ENCODE results near the gene CRTC1.
"Not testable (repeated sequence)": the region's sequence is repeated elsewhere in the genome, so short reads cannot be mapped to it uniquely, and the experiment has no call there.

CRTC1 gene

DNA sequence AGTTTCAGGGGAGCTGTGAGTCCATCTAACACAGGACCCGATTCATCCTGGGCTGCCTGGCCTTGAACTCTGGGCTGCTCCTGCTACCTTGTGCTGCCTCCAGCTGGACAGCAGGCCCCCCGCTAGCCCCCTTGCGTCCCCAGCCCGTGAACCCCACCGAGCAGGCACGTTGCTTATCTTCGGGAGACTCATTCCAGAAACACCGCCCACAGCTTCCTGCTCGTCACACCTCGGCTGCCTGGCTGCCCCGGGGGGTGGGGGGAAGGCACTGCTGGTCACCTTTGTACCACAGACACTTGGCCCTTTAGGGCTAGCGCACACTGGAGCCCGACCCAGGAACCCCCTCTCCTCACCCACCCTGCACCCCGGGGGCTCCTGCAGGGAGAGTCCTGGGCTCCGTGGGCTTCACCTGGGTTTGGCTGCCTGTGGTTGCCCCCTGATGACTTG lies 48.1 kb downstream of the CRTC1 start:
- DNase-seq, result no peak

GRCh38 chr19:18733196-18733647 lies 49.7 kb downstream of the CRTC1 start:
- DNase-seq, result no peak

DNA sequence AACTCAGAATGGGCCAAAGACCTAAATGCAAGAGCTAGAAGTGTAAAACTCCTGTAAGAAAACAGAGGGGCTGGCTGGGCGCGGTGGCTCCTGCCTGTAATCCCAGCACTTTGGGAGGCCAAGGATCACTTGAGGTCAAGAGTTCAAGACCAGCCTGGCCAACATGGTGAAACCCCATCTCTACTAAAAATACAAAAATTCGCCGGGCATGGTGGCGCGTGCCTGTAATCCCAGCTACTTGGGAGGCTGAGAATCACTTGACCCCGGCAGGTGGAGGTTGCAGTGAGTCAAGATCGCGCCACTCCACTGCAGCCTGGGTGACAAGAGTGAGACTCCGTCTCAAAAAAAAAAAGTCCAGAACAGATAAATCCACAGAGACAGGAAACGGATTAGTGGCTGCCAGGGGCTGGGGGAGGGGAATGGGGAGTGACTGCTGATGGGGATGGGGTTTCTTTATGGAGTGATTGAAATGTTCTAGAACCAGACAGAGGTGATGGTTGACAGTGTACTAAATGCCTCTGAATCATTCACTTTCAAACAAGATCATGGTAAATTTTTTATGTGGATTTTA lies 50.4 kb downstream of the CRTC1 start:
- not testable (repeated sequence) for DNase-seq

- DNase-seq, result no peak
These were observed 51.8 kb downstream of the CRTC1 start for GRCh38 chr19:18735324-18735723.

GRCh38 chr19:18735752-18736151 lies 52.3 kb downstream of the CRTC1 start:
- DNase-seq, result no peak

GRCh38 chr19:18736415-18737336 lies 53.2 kb downstream of the CRTC1 start:
- DNase-seq, result no peak

DNA sequence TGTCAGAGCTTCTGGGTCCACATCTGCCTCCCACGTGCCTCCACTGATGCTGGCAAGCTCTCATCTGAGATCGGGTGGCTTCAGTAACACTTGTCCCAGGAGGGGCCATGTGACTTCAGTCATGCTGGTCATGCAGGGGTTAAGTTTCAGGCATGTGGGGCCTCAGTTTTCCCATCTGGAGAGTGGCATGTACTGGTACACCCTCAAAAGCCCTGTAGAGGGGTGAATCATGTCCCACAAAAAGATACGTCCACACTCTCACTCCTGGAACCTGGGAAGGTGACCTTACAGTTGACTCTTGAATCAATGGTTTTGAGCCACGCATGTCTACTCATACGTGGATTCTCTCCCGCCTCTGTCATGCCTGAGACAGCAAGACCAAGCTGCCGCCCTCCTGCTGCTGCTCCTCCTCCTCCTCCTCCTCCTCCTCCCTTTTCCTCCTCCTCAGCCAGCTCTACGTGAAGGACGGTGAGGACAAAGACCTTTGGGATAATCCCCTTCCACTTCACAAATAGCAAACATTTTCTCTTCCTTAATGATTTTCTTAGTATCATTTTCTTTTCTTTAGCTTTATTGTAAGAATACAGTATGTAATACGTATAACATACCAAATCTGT lies 54.0 kb downstream of the CRTC1 start:
- no peak for DNase-seq

GRCh38 chr19:18737954-18738351 lies 54.5 kb downstream of the CRTC1 start:
- no peak for DNase-seq

DNA sequence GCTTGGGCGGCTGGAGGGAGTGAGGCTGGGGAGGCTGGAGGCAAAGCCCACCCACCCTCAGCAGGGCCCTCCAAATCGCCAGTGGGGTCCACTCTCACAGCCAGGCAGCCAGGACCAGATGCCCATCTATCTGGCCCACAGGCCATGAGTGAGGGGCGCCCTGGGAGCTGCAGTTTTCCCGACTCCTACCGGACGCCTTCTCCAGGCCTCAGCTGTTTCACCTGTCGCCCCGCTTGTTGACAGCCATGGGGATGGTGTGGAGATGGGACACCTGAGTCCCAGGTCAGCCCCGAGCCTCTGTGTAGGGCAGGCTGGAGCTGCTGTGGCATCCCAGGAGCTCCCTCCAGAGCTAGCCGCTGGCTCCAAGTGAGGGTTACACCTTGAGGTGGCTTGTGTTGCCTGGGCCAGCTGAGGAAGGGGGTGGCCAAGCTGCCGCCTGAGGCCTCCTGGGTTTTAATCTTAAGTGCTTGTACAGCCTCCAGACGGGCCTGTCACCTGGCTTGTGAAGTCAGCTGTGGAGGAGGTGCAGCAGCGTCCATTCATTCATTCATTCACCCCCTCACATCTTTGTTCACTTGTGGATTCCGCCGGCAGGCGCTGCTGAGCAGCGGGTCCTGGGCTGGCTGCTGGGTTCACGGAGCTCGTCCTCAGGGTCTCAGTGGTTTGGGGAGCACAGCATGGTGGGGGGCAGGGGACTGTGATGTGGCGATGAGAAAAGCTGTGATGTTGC lies 55.6 kb downstream of the CRTC1 start:
- no peak for DNase-seq

GRCh38 chr19:18741124-18742121 lies 57.9 kb downstream of the CRTC1 start:
- no peak for DNase-seq

GRCh38 chr19:18742324-18742723 lies 58.8 kb downstream of the CRTC1 start:
- no peak for DNase-seq

DNA sequence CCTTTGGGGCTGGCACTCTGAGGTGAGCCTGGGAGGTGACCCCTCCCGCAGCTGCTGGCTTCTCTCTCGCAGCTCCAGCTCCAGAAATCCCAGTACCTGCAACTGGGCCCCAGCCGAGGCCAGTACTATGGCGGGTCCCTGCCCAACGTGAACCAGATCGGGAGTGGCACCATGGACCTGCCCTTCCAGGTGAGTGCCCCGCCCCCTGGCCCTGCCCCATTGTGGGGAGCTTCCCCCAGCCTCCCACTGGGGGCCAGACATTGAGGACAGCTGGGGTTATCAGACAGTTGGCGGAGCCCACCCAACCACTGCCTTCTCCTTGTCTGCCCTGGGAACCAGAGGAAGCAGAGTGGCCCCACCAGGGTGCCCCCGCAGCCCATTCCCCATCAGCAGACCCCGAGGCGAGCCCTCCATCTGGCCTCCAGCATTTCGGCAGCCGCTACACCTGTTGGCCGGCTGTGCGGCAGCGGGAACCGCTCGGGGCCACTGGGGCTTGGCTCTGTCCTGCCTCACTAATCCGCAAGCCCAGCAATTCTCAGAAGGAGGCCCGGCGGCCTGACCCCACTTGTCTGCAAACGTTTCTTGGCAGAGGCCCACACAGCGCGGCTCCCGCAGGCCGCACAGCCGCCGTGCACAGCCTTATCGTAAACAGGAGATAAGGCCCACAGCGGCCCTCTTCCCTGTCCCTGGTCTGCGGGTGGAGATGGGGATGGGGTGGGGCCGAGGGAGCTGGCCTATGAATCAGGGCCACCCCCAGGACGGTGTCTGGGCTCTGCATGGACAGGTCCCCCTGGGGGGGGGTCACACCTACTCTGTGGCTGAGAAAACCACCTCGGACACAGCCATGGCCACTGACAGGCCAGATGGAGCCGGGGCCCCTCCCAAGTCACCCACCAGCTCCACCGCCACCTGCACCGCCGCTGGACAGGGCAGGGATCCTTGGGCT lies 59.6 kb downstream of the CRTC1 start:
- DNase-seq, result no peak

GRCh38 chr19:18743784-18744418 lies 60.4 kb downstream of the CRTC1 start:
- no peak for DNase-seq

DNA sequence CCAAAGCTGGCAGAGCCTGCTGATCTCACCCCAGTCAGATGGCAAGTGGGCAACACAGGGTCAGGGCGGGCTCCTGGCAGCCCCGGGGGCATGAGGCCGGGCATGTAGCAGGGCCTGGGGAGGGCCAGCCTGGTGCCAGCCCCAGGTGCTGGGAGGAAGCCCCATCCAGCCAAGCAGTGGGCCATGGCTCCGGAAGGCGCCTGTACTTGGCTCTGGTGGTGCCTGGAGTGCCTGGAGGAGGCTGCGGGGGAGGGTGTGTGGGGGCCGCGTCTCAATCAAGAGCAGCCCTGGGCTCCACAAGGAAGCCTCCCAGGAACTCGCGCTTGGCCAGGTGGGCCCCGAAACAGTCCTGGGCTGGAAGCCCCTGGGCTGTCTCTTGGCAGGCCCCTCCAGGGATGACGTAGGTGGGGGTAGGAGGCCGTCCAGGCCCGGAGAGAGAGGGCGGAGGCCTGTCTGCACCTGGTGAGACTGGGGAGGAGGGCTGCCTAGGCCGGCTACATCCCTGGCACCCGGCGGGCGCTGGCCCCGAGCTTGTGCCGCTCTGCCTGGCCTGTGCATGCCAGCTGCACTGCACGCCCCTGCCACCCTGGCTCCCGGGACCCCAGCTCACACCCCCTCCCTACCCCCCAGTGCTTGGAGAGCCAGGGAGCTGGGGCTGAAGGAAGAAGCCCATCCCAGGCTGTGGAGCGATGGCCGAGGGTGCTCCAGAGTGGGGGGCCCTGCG lies 61.7 kb downstream of the CRTC1 start:
- no peak for DNase-seq

GRCh38 chr19:18745931-18746330 lies 62.5 kb downstream of the CRTC1 start:
- DNase-seq, result no peak

DNA sequence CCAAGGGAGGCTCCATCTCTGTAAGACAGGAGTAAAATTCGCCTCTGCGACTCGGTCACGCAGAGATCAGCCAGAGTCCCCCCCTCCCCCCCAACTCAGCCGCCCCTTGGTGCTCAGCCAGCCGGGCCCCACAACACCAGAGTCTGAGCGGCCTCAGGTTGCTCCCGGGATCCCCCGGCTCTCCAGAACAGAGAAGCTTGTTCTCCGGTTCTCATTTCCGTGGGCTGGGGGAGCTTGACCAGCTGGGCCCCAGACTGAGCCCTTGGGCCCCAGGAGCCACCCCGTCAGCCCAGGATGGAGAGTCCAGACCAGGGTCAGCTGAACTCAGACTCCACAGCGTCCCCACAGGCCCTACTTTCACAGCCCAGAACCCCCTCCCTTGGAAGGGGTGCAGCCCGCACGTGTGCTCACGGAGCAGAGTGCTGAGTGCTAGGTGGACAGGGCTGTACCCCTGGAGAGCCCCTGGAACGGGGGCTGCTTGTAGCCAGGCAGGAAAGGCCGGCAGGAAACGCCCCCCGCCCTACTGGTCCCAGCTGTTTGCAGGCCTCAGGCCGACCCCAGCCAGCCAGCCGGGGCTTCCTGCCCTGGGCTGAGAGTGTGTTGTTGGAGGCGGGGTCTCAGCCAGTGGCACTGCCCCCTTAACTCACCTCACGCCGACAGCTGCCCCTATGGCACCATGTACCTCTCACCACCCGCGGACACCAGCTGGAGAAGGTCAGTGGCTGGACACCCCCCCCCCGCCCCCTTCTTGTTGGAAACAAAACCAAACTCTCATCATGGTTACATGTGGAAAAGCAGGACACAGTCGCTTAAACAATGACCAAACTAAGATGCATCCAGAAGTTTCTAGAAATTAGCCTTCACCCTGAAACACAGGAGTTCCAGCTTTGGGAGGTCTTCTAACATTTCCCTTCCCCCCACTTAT lies 63.2 kb downstream of the CRTC1 start:
- no peak for DNase-seq

GRCh38 chr19:18749362-18750231 lies 66.1 kb downstream of the CRTC1 start:
- DNase-seq, result no peak

Data from inflammatory macrophage treated with lipopolysaccharide for 4 hours (primary cell).